Inflammatory macrophage (primary cell): ENCODE measurements around the gene MRPS14.
"Not testable (repeated sequence)": the region's sequence is repeated elsewhere in the genome, so short reads cannot be mapped to it uniquely, and the experiment has no call there.

Experiments
- DNase-seq, 2 donors: peaks; one replicate each; pipeline ENCODE4 v3.0.0-alpha.2; 2020 to 2022
- total RNA-seq, 18 experiments: gene quantifications; one replicate each; lab custom pipeline; 2026; ENCODE audit warnings: mixed read lengths in 6 of 18, inconsistent platforms in 2 of 18; lab: John Stamatoyannopoulos, UW

The MRPS14 gene
- total RNA-seq = 8.7 to 23.5 (median 17.5) reads per million in 18 experiments

- DNase-seq = peak; percentile 98 to 99
Measured at GRCh38 chr1:175023043-175023921, at the start of gene MRPS14. Gene MRPS14 (minus strand): TSS chr1:175023425. CDS start chr1:175023408, 17 bp downstream.

GRCh38 chr1:175072099-175072951, 49.1 kb upstream of the MRPS14 start:
- peak; percentile 57 to 73 for DNase-seq

- DNase-seq = no peak
Measured at GRCh38 chr1:175071276-175071943, 48.2 kb upstream of the MRPS14 start.

- no peak for DNase-seq
Measured at GRCh38 chr1:175070818-175071217, 47.6 kb upstream of the MRPS14 start.

GRCh38 chr1:175067362-175068106, 44.3 kb upstream of the MRPS14 start, which contains the start of gene TNN:
Gene TNN (plus strand): TSS chr1:175067833. CDS start chr1:175077419, 9,586 bp downstream.
- no peak for DNase-seq

GRCh38 chr1:175062858-175063257, 39.6 kb upstream of the MRPS14 start:
- no peak for DNase-seq

GRCh38 chr1:175062339-175062738, 39.1 kb upstream of the MRPS14 start:
- no peak for DNase-seq

- DNase-seq = peak; percentile 10 to 40
Measured at GRCh38 chr1:175054736-175055135, 31.5 kb upstream of the MRPS14 start.

- DNase-seq = no peak
Measured at GRCh38 chr1:175050992-175051391, 27.8 kb upstream of the MRPS14 start.

GRCh38 chr1:175045519-175045918, 22.3 kb upstream of the MRPS14 start:
- no peak for DNase-seq

- no peak for DNase-seq
Measured at GRCh38 chr1:175045097-175045496, 21.9 kb upstream of the MRPS14 start.

- DNase-seq = not testable (repeated sequence)
Measured at GRCh38 chr1:175044591-175044990, 21.4 kb upstream of the MRPS14 start.

GRCh38 chr1:175043824-175044223, 20.6 kb upstream of the MRPS14 start:
- no peak for DNase-seq

GRCh38 chr1:175042650-175043049, 19.4 kb upstream of the MRPS14 start:
- DNase-seq = no peak

- DNase-seq = no peak
Measured at GRCh38 chr1:175040324-175040879, 17.2 kb upstream of the MRPS14 start.

GRCh38 chr1:175037416-175037815, 14.2 kb upstream of the MRPS14 start:
- DNase-seq = peak in 1 of 2 donors; percentile 10

- no peak for DNase-seq
Measured at GRCh38 chr1:175036476-175036875, 13.3 kb upstream of the MRPS14 start.

- peak in 1 of 2 donors; percentile 14 for DNase-seq
Measured at GRCh38 chr1:175035865-175036264, 12.6 kb upstream of the MRPS14 start.

GRCh38 chr1:175034775-175035174, 11.6 kb upstream of the MRPS14 start:
- DNase-seq = no peak

- DNase-seq = no peak
Measured at GRCh38 chr1:175033953-175034352, 10.7 kb upstream of the MRPS14 start.

GRCh38 chr1:175024773-175025172, 1.5 kb upstream of the MRPS14 start:
- DNase-seq = no peak

GRCh38 chr1:175023922-175024242, 657 bp upstream of the MRPS14 start:
- not testable (repeated sequence) for DNase-seq
